Fibroblast of the aortic adventitia (primary cell): ENCODE data around the gene MAD1L1. TPM values are rescaled to one million over a fixed set of nuclear protein-coding genes. Genes with fewer than 3 reads are reported as not detected.

Experiments used
- DNase-seq: peaks from one replicate; pipeline ENCODE4 v3.0.0-alpha.2; 2010; ENCODE audit warnings: low read depth
- H3K4me3 ChIP-seq: 2 replicates; pipeline ENCODE4 v1.5.1; 2011; ENCODE audit warnings: low read depth, mild to moderate bottlenecking, control low read depth, low read length, moderate library complexity
- CTCF ChIP-seq: IDR thresholded peaks from 2 replicates; pipeline ENCODE4 v1.5.1; 2011; ENCODE audit warnings: mild to moderate bottlenecking, low read length, control low read depth, inconsistent platforms; ENCODE audit not compliant: insufficient read depth
- total RNA-seq: library from RNA; depleted of rRNA; stranded (reverse); fragments of >200 nt; gene quantifications from 2 replicates; pipeline ENCODE4 v1.2.3, GENCODE V29; 2012; ENCODE audit warnings: low replicate concordance

Gene MAD1L1
- total RNA-seq, 1 donor = 22.9 TPM

- DNase-seq = no peak
- H3K4me3 ChIP-seq = no peak overlapping the region
- TF ChIP-seq CTCF = no peak
These were observed 21.8 kb upstream of the MAD1L1 start for GRCh38 chr7:2254429-2255144.

GRCh38 chr7:2253525-2254244 is 20.9 kb upstream of the MAD1L1 start:
- DNase-seq = no peak
- TF ChIP-seq CTCF = no peak

GRCh38 chr7:2253021-2253420 is 20.3 kb upstream of the MAD1L1 start:
- DNase-seq = no peak
- no peak for TF ChIP-seq CTCF
- H3K4me3 ChIP-seq = no peak overlapping the region

More at GRCh38 chr7:2253525-2254244, 20.9 kb upstream of the MAD1L1 start:
- H3K4me3 ChIP-seq = no peak overlapping the region

- no peak overlapping the region for H3K4me3 ChIP-seq
- no peak for TF ChIP-seq CTCF
- no peak for DNase-seq
These were observed 19.4 kb upstream of the MAD1L1 start for GRCh38 chr7:2251841-2252771.

- no peak overlapping the region for H3K4me3 ChIP-seq
- no peak for TF ChIP-seq CTCF
- no peak for DNase-seq
These were observed 18.6 kb upstream of the MAD1L1 start for GRCh38 chr7:2251381-2251780.

GRCh38 chr7:2249744-2250323 is 17.1 kb upstream of the MAD1L1 start:
- TF ChIP-seq CTCF = no peak
- DNase-seq = no peak
- H3K4me3 ChIP-seq = no peak overlapping the region
